Measurements from ENCODE around the gene CFAP221.

The CFAP221 gene

DNA sequence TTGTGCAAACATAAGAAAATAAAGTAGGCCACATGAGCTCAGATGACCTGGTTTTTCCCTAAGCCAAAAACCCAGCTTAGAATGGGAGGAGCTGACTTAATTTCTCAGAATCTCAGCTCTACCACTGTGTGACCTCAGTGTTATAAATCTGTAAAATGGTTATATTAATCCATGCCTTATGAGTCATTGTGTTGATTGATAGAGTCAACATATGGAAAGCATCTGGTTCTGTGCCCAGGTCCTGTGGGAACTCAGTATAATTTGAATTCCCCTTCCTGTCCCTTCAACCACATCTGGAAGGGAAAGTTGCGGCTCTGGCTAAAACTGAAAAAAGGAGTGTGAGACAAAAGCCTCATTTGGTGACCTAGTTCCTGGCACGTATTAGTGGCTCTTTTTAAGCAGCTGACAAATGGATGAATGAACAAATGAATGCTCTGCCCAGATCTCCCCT lies 160.4 kb downstream of the CFAP221 start:
- FAIRE-seq = no peak
- DNase-seq (ENCODE audit: insufficient read length, low spot score) = no peak
- TF ChIP-seq PAX5 (IDR thresholded peaks at IDR 0.05; ENCODE audit: insufficient read depth, low read length, severe bottlenecking) (no peak), SPI1 (IDR thresholded peaks at IDR 0.05; ENCODE audit: low read depth, low read length) (no peak), POLR2AphosphoS5 (IDR thresholded peaks at IDR 0.05; ENCODE audit: low read depth, low read length) (no peak), POU2F2 (IDR thresholded peaks at IDR 0.05; ENCODE audit: low read depth, low read length) (no peak), POLR2A (IDR thresholded peaks at IDR 0.05; ENCODE audit: low read depth, low read length) (no peak), TAF1 (IDR thresholded peaks at IDR 0.05; ENCODE audit: low read depth, low read length) (no peak)

DNA sequence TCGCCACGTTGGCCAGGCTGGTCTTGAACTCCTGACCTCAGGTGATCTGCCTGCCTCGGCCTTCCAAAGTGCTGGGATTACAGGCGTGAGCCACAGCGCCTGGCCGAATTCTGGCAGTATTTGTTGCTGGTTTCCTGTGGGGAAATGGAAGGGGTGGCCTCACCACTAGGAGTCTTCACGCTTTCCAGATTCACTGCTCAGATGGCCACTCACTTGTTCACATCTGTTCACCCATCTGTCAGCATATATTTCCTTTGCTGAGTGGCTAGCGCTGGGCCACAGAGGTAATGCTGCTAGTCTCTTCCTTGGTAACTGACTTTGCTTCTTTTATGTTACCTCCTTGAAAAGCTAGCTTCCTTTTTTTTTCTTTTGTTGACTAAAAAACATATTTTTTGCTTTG lies 162.0 kb downstream of the CFAP221 start:
- FAIRE-seq (no peak), DNase-seq (ENCODE audit: insufficient read length, low spot score) (no peak)
- no peak for TF ChIP-seq SPI1 (IDR thresholded peaks at IDR 0.05; ENCODE audit: low read depth, low read length)
